Stimulated activated CD4-positive, alpha-beta T cell treated with anti-CD3 and anti-CD28 coated beads, TNF-alpha, amount 100 ng/mL, for 1 hour (primary cell): ENCODE results near the gene HACE1.
"Not testable (repeated sequence)": the region's sequence is repeated elsewhere in the genome, so short reads cannot be mapped to it uniquely, and the experiment has no call there.

Experiments
- DNase-seq, 3 donors: peaks; one replicate each; pipeline ENCODE4 v3.0.0-alpha.2; 2020; ENCODE audit warnings: low read depth in 3 of 3, low spot score in 1 of 3

HACE1 gene, protein sequence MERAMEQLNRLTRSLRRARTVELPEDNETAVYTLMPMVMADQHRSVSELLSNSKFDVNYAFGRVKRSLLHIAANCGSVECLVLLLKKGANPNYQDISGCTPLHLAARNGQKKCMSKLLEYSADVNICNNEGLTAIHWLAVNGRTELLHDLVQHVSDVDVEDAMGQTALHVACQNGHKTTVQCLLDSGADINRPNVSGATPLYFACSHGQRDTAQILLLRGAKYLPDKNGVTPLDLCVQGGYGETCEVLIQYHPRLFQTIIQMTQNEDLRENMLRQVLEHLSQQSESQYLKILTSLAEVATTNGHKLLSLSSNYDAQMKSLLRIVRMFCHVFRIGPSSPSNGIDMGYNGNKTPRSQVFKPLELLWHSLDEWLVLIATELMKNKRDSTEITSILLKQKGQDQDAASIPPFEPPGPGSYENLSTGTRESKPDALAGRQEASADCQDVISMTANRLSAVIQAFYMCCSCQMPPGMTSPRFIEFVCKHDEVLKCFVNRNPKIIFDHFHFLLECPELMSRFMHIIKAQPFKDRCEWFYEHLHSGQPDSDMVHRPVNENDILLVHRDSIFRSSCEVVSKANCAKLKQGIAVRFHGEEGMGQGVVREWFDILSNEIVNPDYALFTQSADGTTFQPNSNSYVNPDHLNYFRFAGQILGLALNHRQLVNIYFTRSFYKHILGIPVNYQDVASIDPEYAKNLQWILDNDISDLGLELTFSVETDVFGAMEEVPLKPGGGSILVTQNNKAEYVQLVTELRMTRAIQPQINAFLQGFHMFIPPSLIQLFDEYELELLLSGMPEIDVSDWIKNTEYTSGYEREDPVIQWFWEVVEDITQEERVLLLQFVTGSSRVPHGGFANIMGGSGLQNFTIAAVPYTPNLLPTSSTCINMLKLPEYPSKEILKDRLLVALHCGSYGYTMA

DNA sequence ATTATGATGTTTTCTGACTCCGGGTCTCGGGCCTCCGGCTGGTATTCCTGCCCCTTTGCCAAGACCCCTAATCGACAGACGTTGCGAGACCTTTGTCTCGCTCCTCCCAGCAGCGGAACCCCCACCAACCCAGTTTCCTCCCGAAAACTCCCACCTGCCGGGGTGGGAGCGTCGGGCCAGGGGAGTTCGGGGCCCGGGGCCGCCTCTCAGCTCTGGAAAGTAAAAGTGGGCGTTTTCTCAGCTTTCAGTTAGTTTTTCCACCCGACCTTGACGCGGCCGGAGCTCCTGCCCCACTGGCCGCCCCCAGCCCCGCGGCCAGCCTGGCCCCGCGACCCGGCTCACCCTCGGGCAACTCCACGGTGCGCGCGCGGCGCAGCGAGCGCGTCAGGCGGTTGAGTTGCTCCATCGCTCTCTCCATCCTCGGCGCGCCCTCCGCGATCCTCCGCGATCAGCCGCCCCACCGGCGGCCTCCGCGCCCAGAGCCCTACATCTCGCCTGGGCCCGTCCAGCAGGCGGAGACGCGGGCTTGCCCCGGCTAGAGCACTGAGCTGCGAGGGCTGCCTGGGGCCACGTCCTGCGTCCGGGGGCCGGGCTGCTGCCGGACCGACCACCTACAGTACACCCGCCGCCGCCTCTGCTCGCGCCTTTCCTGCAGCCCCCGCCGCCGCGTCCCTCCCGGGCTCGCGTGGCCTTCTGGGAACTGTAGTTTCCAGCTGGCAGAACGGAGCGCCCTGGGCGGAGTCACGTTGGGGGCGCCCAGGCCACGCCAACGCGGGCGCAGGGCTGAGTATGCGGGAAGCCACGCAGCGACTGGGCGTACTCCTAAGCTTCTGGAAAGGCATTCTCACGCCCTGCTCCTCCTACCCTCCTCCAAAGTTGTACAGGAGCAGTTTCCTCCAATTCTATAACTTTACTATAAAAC, at the start of gene HACE1:
Gene HACE1, minus strand, starts transcription at position 695 of the 922 bp plus-strand sequence. Its CDS starts 277 bp downstream, at position 418.
- peak; percentile 57 to 78 (median 70) for DNase-seq

DNA sequence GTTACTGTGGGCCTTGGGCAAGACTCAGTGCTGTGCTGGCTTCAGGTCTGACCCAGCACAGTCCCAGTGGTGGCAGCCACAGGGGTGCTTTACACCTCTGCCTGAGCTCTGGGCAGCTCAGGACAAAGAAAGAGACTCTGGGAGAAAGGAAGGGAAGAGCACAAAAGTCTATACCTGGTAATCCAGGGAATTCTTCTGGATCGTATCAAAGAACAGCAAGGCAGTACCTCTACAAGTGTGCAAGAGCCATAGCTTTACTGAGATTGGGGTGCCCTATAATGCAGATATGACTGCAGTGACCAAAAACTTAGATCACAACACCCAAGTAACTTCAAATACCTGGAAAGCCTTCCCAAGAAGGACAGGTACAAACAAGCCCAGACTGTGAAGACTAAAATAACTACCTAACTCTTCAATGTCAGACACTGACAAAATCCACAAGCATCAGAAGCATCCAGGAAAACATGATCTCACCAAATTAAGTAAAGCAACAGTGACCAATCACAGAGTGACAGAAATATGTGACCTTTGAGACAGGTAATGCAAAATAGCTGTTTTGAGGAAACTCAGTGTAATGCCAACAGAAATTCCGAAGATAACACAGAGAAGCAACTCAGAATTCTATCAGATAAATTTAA, 49.3 kb upstream of the HACE1 start:
- no peak for DNase-seq

DNA sequence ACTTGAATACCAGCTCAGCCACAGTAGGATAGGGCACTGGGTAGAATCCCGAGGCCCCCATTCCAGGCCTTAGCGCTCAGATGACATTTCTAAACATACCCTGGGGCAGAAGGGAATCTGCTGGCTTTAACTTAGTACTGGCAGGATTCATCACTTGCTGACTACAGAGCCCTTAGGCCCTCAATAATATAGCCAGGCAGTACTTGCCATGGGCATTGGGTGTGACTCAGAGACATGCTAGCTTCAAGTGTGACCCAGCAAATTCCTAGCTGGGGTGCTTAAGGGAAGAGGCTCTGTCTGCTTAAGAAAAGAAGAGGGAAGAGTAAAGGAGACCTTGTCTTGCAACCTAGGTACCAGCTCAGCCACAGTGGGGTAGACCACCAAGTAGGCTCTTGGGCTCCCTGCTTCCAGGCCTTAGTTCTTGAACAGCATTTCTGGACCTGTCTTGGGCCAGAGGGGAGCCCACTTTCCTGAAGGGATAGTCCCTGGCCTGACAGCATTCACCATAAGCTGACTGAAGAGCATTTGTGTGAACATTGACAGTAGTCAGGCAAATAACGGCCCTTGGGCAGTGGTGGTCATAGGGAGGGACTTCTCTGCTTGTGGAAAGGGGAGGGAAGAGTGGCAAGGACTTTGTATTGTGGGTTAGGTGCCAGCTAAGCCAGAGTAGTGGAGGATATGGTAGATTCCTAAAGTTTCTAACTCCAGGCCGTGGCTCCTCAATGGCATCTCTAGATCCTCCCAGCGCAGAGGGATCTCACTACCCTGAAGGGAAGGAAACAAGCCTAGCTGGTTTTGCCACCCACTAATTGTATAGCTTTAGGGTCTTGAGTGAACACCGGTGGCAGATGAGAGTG, 48.5 kb upstream of the HACE1 start:
- no peak for DNase-seq

DNA sequence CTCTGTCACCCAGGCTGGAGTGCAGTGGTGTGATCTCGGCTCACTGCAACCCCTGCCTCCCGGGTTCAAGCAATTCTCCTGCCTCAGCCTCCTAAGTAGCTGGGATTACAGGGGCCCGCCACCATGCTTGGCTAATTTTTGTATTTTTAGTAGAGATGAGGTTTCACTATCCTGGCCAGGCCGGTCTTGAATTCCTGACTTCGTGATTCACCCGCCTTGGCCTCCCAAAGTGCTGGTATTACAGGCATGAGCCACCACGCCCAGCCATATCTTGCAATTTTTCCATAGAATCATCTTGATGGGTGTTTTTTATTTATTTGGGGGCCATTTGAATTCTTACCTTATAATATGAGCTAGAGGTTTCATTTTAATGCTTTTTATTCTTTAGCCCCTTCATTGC, 39.2 kb upstream of the HACE1 start:
- DNase-seq: not testable (repeated sequence)

DNA sequence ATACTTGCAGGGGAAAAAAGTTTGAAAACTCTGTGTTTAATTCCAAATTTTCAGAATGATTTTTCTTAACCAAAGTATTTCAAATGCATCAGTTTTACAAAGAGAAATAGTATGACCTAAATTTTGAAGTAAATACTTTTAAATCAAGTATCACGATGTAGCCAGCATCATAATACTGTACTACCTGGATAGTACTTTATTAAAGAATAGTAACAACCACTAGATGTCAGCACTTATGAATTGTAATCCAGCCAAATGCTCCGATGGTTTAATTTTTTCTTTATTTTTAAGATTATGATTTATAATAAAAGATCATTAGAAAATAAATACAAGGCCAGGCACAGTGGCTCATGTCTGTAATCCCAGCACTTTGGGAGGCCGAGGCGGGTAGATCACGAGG, 37.2 kb upstream of the HACE1 start:
- no peak for DNase-seq

DNA sequence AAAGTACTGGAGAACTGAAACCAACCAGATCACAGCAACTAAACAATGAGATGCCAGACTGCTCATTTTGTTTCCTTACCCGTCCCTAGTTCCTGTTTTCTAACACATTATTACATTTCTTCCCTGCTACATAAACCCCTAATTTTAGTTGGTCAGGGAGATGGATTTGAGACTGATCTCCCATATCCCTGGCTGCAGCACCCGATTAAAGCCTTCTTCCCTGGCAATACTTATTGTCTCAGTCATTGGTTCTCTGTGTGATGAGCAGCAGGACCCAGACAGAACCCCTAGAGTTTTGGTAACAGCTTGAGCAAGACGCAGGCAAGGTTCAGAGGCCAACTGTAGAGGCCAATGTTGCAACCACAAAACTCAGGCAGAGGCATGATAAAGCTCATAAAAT, 28.3 kb upstream of the HACE1 start:
- DNase-seq: no peak

DNA sequence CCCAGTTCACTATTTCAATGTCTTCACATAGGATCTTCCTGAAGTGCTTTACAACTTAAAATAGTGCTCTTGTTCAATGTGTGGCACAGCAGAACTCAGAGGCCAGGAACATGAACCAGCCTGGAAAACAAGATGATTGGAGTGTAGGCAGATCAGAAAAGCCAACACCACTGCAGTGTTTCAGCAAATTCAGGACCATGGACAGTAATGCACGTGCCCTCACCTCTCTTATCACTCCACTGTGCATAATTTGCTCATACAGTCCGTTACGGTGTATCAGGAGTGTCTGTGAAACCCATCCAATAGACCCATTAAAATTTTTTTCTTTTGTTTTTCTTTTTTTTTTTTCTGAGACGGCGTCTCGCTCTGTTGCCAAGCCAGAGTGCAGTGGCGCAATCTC, 27.6 kb upstream of the HACE1 start:
- no peak for DNase-seq

DNA sequence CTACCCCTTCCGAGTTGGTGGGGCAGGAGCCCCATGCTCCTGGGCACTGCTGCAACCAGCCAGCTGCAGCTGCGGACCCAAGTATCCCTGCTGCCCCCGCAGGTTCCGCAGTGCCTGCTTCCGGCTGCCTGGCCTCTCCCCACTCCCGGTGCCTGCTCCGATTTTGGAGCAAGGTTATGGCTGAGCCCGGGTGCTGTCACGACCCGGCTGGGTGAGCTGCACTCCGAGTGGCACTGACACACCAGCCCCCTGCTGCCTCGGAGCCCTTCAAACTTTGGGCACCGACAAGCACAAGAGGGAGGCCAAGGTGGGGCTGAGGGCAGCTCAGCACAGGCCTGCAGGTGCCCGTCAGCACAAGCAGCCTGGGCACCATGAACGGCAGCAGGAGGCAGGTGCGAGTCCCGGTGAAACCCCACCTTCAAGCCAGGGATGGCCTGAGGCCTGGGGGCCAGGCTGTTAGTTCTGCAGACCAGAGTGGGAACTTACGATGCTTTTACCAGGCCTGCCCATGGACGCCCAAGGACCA, 25.9 kb upstream of the HACE1 start:
- DNase-seq: no peak

DNA sequence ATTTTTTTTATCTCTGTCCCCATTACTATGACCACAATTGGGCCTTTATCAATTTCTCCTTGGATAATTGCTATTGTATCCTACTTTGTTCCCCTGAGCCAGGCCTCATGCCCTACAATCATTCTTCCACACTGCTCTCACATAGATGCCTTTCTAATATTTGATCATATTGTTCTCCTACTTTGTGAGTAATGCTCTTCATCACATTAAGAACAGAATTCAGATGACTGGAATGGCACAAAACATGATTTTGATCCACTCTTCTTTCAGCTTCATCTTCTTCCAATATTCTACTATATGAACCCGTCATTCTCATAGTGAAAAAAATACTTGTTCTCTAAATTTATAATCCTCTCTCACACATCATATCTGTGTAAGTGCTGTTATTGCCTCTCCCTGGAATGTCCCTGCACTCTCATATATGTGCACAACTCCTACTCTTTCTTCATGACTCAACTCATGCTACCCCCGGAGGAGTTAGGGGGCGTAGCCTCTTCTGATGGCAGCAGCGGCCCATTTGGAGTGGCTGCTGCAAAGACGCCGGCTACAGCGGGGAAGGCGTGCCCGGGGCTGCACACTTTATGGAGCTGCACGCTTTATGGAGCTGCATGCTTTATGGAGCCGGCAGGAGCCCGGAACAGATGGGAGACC, 25.3 kb upstream of the HACE1 start:
- DNase-seq: no peak

DNA sequence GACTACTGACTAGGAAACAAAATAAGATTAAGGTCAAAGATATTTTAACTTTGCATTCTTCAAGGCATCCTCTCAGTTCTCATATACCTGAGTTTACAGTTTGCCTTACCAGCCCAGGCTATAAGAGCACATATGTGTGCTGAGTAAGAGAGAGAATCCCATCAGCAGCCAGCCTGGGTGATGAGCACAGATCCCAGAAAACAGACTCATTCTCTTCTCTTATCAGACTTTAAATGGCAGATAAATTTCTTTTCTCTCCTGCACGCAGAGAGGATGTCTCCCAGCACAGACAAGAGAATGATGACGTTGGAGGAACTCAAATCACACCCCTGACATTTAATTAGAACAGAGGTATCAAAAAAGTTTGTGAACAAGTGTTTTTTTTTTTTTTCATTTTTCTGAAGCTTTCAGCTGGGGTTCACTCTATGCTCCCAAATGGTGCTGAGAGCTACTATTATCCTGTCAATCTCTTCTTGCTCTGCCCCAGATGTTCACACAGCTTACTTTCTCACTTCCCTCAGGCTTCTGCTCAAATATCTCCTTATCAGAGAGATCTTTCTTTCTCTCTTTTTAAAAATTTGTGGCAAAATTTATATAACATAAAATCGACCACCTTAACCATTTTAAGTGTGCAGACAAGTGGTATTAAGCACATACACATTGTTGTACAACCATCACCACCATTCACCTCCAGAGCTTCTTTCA, 22.4 kb upstream of the HACE1 start:
- no peak for DNase-seq

DNA sequence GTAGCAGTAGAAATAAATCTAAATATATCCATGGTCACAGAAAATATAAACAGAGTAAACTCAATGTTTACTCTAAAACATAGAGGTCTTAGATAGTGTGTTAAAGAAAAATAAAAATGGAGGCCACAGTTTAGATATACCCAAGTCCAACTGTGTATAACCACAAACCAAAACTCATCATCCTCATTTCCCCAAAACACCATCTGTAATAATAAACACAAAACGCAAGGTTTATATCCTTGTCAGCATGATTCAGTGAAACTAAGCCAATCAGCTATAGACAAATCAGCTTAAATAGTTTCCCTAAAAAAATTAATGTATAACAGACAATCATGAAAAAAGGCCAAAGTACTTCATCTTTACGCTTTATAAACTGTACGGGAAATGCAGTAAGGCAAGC, 2.7 kb upstream of the HACE1 start:
- no peak for DNase-seq

DNA sequence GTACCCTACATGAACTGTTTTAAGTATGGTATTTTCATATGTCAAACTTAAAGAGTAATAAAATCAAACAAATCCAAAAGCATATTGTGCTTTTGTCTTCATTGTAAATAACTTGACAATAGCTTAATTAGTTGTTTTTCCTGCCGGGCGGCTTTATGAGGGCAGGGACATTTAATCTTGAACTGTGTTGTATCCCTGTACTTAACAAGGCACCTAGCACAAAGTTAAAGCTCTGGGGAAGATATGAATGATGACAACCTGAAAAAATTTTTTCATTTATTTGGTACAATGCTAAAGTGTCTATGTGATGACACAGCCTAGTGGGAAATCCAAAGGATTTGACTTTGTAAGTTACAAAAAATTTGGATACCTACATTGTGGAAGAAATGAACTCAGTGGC, 502 bp upstream of the HACE1 start:
- DNase-seq: no peak

DNA sequence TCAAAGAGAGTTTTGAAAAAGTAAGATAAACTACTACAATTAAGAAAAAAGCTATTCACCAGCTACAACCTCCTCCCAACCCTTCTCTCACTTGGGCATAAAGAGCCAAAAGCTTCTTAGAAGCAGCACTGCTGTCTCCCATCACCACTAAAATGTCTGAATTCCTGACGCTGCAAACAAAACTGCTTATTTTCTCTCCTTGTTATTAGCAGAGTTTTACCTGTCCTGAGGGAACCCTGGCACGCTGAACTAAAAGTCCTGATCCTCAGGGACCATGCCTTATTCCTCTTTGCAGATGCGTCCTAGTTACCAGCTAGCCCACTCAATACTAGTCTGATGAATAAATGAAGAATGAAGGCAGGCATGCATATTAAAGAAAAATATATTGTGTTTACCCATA, 1.1 kb downstream of the HACE1 start:
- DNase-seq: no peak

DNA sequence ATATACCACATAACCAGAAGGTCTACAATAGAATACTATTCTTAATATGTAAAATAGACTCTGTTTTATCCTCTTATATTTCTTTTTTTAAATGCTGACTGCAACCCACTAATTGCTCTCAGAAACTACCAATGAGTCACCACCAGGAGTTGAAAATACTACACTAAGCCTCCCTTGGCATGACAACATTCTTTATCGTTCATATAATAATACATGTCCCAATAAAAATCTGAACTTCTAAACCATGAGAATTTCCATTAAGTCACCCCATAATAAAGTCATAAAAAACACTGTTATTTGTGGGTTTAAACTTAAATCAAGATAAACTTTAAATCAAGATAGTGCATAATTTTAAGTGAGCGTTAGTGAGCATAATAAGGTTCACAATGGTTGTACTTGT, 4.2 kb downstream of the HACE1 start:
- no peak for DNase-seq

DNA sequence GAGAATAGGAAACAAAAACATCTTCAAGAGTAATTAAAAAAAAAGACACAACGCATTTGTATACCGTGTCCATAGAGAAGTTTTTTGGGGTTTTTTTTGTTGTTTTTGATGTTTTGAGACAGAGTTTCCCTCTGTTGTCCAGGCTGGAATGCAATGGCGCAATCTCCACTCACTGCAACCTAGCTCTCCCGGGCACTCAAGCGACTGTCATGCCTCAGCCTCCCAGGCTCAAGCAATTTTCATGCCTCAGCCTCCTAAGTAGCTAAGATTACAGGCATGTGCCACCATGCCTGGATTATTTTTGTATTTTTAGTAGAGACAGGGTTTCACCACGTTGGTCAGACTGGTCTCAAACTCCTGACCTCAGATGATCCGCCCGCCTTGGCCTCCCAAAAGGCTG, 12.0 kb downstream of the HACE1 start:
- not testable (repeated sequence) for DNase-seq

DNA sequence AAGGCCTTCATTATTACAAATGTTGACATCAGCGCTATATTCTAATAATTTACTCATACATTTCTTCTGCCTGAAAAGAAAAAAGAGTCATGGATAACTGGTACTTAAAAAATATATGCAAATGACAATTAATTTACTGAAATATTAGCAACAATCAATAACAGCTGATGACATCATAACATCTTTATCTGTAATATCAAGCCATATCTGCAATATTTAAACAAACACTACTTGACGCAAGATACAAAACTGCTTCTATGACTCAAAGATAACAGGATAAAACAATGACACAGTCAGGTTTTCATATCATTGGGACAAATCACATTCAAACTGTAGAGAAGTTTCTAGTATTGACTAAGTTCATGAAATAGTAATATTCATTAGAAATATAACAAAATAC, 16.5 kb downstream of the HACE1 start:
- no peak for DNase-seq

DNA sequence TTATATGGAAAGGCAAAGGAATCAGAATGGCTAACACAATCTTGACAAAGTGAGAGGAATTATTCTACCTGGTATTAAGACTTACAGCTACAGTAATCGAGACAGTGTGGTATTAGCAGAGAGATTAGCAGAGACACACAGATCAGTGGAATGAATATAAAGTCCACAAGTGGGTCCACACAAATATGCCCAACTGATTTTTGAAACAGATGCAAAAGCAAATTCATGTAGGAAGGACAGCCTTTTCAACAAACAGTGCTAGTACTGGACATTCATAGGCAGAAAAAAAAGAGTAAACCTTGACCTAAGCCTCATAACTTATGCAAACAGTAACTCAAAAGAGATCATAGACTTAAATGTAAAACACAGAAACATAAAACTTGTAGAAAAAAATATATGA, 22.6 kb downstream of the HACE1 start:
- no peak for DNase-seq

DNA sequence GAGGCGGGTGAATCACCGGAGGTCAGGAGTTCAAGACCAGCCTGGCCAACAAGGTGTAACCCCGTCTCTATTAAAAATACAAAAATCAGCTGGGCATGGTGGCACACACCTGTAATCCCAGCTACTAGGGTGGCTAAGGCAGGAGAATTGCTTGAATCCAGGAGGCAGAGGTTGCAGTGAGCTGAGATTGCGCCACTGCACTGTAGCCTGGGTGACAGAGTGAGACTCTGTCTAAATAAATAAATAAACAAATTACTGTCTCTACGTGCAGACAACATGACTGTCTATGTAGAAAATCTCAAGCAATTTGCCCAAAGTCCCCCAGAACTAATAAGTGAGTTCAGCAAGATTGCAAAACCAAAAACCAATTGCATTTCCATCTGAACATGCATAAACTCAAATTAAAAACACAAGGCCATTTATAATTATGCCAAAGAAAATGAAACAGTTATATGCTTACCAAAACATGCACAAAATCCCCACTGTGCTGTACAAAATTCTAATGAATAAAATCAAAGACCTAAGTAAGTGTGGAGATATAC, 23.2 kb downstream of the HACE1 start:
- not testable (repeated sequence) for DNase-seq
